ENCODE results near the gene MAST2.

Gene MAST2

GRCh38 chr1:46081206-46081605, 277.8 kb downstream of the MAST2 start:
- Histone ChIP-seq H3K9me2 (replicated peaks; ENCODE audit: low read depth, low read length) (no peaks in the 10 kb centered on the region), H4K20me1 (ENCODE audit: insufficient read depth, low read length, poor library complexity, severe bottlenecking) (peaks cover 66% of the 10 kb centered on the region), H3K4me3 (ENCODE audit: low read length, poor library complexity, severe bottlenecking) (no peak overlapping the region), H3K27me3 (ENCODE audit: insufficient read depth, low read length, poor library complexity, severe bottlenecking) (no peaks in the 10 kb centered on the region), H3K79me2 (ENCODE audit: insufficient read depth, low read length) (peaks cover 80% of the 10 kb centered on the region), H3K9me3 (ENCODE audit: insufficient read depth, low read depth, low read length) (no peaks in the 10 kb centered on the region), H3K4me1 (ENCODE audit: insufficient read depth, low read length, poor library complexity, severe bottlenecking) (no peaks in the 10 kb centered on the region), H2AFZ (ENCODE audit: low read length) (no peak overlapping the region), H3K4me2 (ENCODE audit: low read depth, low read length, poor library complexity, severe bottlenecking) (no peak overlapping the region), H3K36me3 (ENCODE audit: insufficient read depth, low read length) (peaks cover 47% of the 10 kb centered on the region), H3F3A (ENCODE audit: low read depth) (no peaks in the 10 kb centered on the region), H3K9ac (ENCODE audit: low read depth, low read length, poor library complexity, severe bottlenecking) (no peak overlapping the region)
- TF ChIP-seq, protein P1, sequence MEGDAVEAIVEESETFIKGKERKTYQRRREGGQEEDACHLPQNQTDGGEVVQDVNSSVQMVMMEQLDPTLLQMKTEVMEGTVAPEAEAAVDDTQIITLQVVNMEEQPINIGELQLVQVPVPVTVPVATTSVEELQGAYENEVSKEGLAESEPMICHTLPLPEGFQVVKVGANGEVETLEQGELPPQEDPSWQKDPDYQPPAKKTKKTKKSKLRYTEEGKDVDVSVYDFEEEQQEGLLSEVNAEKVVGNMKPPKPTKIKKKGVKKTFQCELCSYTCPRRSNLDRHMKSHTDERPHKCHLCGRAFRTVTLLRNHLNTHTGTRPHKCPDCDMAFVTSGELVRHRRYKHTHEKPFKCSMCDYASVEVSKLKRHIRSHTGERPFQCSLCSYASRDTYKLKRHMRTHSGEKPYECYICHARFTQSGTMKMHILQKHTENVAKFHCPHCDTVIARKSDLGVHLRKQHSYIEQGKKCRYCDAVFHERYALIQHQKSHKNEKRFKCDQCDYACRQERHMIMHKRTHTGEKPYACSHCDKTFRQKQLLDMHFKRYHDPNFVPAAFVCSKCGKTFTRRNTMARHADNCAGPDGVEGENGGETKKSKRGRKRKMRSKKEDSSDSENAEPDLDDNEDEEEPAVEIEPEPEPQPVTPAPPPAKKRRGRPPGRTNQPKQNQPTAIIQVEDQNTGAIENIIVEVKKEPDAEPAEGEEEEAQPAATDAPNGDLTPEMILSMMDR (conservative IDR thresholded peaks at IDR 0.05; ENCODE audit: low read length), result no peak
- TF ChIP-seq EZH2phosphoT487 (IDR thresholded peaks at IDR 0.05; ENCODE audit: borderline replicate concordance), result no peak

DNA sequence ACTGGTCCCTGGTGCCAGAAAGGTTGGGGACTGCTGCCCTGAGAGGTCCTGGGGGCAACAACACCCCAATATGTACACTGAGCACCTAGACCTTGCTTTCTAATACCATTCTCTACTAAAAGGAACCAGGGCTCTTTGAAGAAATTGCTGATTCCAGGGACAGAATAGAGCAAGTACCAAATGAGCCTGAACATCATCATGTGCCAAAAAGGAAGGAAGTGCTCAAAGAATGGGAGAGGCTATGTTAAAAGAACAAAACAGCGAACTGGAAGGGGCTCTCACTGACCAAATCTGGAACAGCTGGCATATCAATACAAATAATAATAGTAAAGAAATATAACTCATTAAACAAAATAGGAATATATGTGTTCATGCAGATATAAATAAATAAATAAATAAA, 278.2 kb downstream of the MAST2 start:
- Histone ChIP-seq H3K4me3 (ENCODE audit: low read length, poor library complexity, severe bottlenecking) (no peak overlapping the region), H3F3A (ENCODE audit: low read depth) (no peaks in the 10 kb centered on the region), H3K9me3 (ENCODE audit: insufficient read depth, low read depth, low read length) (no peaks in the 10 kb centered on the region), H3K9me2 (replicated peaks; ENCODE audit: low read depth, low read length) (no peaks in the 10 kb centered on the region), H3K4me1 (ENCODE audit: insufficient read depth, low read length, poor library complexity, severe bottlenecking) (no peaks in the 10 kb centered on the region), H3K9ac (ENCODE audit: low read depth, low read length, poor library complexity, severe bottlenecking) (no peak overlapping the region), H3K36me3 (ENCODE audit: insufficient read depth, low read length) (peaks cover 45% of the 10 kb centered on the region), H3K27me3 (ENCODE audit: insufficient read depth, low read length, poor library complexity, severe bottlenecking) (no peaks in the 10 kb centered on the region), H4K20me1 (ENCODE audit: insufficient read depth, low read length, poor library complexity, severe bottlenecking) (peaks cover 63% of the 10 kb centered on the region), H2AFZ (ENCODE audit: low read length) (no peak overlapping the region), H3K79me2 (ENCODE audit: insufficient read depth, low read length) (peaks cover 81% of the 10 kb centered on the region), H3K4me2 (ENCODE audit: low read depth, low read length, poor library complexity, severe bottlenecking) (no peak overlapping the region)
- TF ChIP-seq EZH2phosphoT487 (IDR thresholded peaks at IDR 0.05; ENCODE audit: borderline replicate concordance), result no peak
- TF ChIP-seq, protein P1 (conservative IDR thresholded peaks at IDR 0.05; ENCODE audit: low read length), result no peak

GRCh38 chr1:46083579-46083978, 280.2 kb downstream of the MAST2 start:
- no peak for TF ChIP-seq EZH2phosphoT487 (IDR thresholded peaks at IDR 0.05; ENCODE audit: borderline replicate concordance)
- TF ChIP-seq, protein P1 (conservative IDR thresholded peaks at IDR 0.05; ENCODE audit: low read length), result no peak
- no peak overlapping the region for H3K4me2 ChIP-seq (ENCODE audit: low read depth, low read length, poor library complexity, severe bottlenecking)
- no peaks in the 10 kb centered on the region for H3F3A ChIP-seq (ENCODE audit: low read depth)
- peaks cover 35% of the 10 kb centered on the region for H3K36me3 ChIP-seq (ENCODE audit: insufficient read depth, low read length)
- no peaks in the 10 kb centered on the region for H3K27me3 ChIP-seq (ENCODE audit: insufficient read depth, low read length, poor library complexity, severe bottlenecking)
- no peak overlapping the region for H2AFZ ChIP-seq (ENCODE audit: low read length)
- H3K9me2 ChIP-seq (replicated peaks; ENCODE audit: low read depth, low read length), result no peaks in the 10 kb centered on the region
- no peak overlapping the region for H3K4me3 ChIP-seq (ENCODE audit: low read length, poor library complexity, severe bottlenecking)
- H3K4me1 ChIP-seq (ENCODE audit: insufficient read depth, low read length, poor library complexity, severe bottlenecking), result no peaks in the 10 kb centered on the region
- peaks cover 70% of the 10 kb centered on the region for H4K20me1 ChIP-seq (ENCODE audit: insufficient read depth, low read length, poor library complexity, severe bottlenecking)
- H3K79me2 ChIP-seq (ENCODE audit: insufficient read depth, low read length), result peaks cover 95% of the 10 kb centered on the region
- H3K9me3 ChIP-seq (ENCODE audit: insufficient read depth, low read depth, low read length), result no peaks in the 10 kb centered on the region
- no peak overlapping the region for H3K9ac ChIP-seq (ENCODE audit: low read depth, low read length, poor library complexity, severe bottlenecking)

All from Loucy (cell line).